Activated CD4-positive, alpha-beta memory T cell treated with anti-CD3 and anti-CD28 coated beads for 36 hours (primary cell): Measurements from ENCODE around the gene CAPN10. TPM values are rescaled to one million over a fixed set of nuclear protein-coding genes. Genes with fewer than 3 reads are reported as not detected.

ENCODE experiments used
- CTCF ChIA-PET: fragments of 350-600 bp; sonication (Branson Sonifier 250); formaldehyde crosslinking; loops from one replicate; lab custom pipeline; 2021; ENCODE audit warnings: antibody characterized with exemption, inconsistent platforms; lab: Charles Lee
- POLR2A ChIA-PET: fragments of 350-600 bp; sonication (Branson Sonifier 250); formaldehyde crosslinking; loops from one replicate; lab custom pipeline; 2021; ENCODE audit warnings: antibody characterized with exemption; lab: Charles Lee
- DNase-seq: peaks from one replicate; pipeline ENCODE4 v3.0.0-alpha.2; 2020
- H3K27ac Mint-ChIP-seq: one replicate; pipeline ENCODE4 v1.8.0; 2021; ENCODE audit warnings: mixed read lengths
- H3K27me3 Mint-ChIP-seq: one replicate; pipeline ENCODE4 v1.8.0; 2021; ENCODE audit warnings: mixed read lengths
- H3K36me3 Mint-ChIP-seq: one replicate; pipeline ENCODE4 v1.8.0; 2021; ENCODE audit warnings: mixed read lengths
- H3K4me1 Mint-ChIP-seq: one replicate; pipeline ENCODE4 v1.8.0; 2021; ENCODE audit warnings: low read depth, mixed read lengths
- H3K4me3 Mint-ChIP-seq: one replicate; pipeline ENCODE4 v1.8.0; 2021; ENCODE audit warnings: mild to moderate bottlenecking, mixed read lengths
- H3K9me3 Mint-ChIP-seq: one replicate; pipeline ENCODE4 v1.8.0; 2021; ENCODE audit warnings: mixed read lengths
- intact Hi-C: fragments of 100-400 bp; cut with micrococcal nuclease; formaldehyde crosslinking; loops from one replicate; pipeline ENCODE4 v1.15.1; 2023
- total RNA-seq, 2 experiments: library from RNA; stranded (reverse); gene quantifications; one replicate each; pipeline ENCODE4 v1.2.3, GENCODE V29; 2021

CAPN10 gene
- total RNA-seq, 2 experiments from 2014 or later = 32.6 to 33.9 TPM

DNA sequence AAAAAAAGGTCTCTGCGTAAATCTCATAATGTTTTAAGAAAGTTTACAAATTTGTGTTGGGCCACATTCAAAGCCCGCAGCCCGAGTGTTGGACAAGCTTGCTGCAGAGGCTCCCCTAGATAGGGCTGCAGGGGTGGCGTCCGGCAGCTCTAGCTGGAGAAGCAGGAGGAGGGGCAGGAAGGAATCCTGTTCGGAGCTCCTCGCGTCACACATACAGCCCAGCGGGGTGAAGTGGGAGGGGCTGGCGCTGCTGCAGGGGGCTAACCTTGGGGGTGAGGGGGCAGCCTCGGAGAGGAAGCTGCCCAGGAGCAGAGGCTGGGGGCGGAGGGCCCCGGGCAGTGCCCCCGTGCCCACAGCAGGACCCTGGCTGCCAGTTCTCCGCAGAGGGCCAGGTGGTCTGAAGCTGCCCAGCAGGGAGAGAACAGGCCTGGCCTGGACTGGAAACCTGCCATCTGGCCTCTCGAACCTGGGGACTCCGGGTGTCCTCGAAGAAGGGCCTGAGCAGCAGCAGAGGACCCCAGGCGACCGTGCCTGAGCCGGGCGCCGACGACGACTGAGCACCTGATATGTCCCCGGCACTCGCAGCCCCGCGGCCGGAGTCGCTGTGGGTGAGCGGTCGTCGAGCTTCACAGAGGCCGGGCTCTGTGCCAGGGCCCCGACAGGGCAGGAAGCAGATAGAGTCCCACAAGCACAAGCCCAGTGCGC lies 36.1 kb downstream of the CAPN10 start:
- Mint-ChIP-seq H3K4me1 (peaks cover 51% of the 10 kb centered on the region), H3K27ac (peak overlapping the region; percentile 85), H3K4me3 (no peak overlapping the region), H3K9me3 (peaks cover 3% of the 10 kb centered on the region), H3K36me3 (peaks cover 8% of the 10 kb centered on the region), H3K27me3 (no peaks in the 10 kb centered on the region)
- CTCF ChIA-PET = interaction anchor here (1.8 to 2.3 kb wide), 2 partner anchors 43 to 108 kb away, joined by 7 to 9 read pairs; no protein-coding TSS in a partner anchor
- intact Hi-C loops = no loop called here
- POLR2A ChIA-PET = interaction anchor here (1.6 to 2.4 kb wide), 2 partner anchors 56 to 61 kb away, joined by 6 to 26 read pairs; no protein-coding TSS in a partner anchor
- peak; percentile 67 for DNase-seq

DNA sequence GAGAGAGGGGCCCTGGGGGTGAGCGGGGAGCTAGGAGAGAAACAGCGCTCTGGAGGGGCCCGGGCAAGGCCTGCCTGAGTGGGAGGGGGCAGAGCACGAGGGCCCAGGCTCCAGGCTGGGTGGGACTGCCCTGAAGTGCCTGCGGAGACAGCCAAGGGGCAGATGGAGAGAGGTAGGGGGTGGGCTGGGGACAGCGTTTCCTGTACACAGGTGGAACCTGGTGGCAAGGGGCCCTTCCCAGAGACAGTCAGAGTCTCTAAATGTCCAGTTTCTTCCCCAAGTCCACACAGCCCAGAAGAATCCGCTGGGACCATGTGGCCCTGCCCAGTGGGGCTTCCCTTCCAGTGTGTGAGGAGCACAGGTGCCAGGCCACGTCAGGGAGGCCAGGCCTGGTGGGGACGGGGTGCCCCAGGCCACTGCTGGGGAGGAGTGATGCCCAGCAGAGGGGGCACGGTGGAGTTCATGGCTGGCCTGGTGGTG lies 37.0 kb downstream of the CAPN10 start:
- intact Hi-C loops = no loop called here
- no peak for DNase-seq
- POLR2A ChIA-PET = interaction anchor here (2.1 kb wide), 1 partner anchor 37 kb away, joined by 7 read pairs; the partner anchor contains the start of gene CAPN10
- Mint-ChIP-seq H3K4me1 (peaks cover 51% of the 10 kb centered on the region), H3K9me3 (no peaks in the 10 kb centered on the region), H3K36me3 (peaks cover 5% of the 10 kb centered on the region), H3K27me3 (no peaks in the 10 kb centered on the region), H3K4me3 (no peak overlapping the region), H3K27ac (no peak overlapping the region)
- CTCF ChIA-PET = no interaction called here

DNA sequence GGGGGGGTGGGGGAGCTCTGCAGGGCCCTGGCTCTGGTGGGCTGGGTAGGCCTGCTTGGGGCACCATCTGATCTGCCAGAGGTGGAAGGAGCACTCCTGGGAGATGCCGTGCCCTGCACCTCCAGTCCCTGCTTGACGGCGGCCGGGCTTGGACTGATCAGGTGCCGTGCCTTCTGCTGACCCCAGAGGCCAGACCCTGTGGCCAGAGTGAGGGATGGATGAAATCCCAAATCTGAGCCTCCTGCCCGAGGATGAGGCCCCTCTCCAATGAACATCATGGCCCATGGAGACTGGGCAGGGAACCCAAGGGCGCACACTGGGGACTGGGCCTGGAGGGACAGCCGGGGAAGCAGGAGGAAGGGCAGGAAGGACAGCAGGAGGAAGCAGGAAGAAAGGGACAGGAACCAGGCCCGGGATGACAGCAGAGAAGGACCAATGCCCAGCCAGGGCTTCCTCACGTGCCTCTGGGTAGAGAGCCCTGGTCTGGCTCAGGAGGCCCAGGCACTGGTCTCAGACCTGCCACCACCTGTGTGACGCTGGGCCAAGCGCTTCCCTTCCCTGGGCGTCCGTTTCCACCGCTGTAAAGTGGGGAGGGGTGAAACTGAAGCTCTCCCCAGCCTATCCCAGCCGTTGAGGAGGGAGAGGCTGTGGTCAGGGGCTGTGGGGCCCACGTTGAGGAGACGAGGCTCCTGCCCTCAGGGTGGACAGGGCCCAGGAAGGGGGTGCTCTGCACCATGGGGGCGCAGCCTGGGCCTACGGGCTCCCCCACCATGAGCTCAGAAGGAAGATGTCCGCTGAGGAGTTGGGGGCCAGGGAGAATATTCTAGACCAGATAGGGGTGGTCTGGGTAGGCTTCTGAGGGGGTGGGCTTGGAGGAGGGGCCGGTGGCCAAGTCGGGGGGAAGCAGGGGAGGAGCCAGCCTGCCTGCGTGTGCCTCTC lies 37.7 kb downstream of the CAPN10 start:
- Mint-ChIP-seq H3K27me3 (no peaks in the 10 kb centered on the region), H3K9me3 (no peaks in the 10 kb centered on the region), H3K4me1 (peaks cover 51% of the 10 kb centered on the region), H3K4me3 (no peak overlapping the region), H3K27ac (peak overlapping the region; percentile 64), H3K36me3 (no peaks in the 10 kb centered on the region)
- intact Hi-C loops = no loop called here
- ChIA-PET POLR2A (interaction anchor here (1.1 to 2.1 kb wide), 4 partner anchors 12 to 527 kb away, joined by 3 to 7 read pairs (median 4); partner anchors contain the start of gene CAPN10), CTCF (no interaction called here)
- DNase-seq = no peak

DNA sequence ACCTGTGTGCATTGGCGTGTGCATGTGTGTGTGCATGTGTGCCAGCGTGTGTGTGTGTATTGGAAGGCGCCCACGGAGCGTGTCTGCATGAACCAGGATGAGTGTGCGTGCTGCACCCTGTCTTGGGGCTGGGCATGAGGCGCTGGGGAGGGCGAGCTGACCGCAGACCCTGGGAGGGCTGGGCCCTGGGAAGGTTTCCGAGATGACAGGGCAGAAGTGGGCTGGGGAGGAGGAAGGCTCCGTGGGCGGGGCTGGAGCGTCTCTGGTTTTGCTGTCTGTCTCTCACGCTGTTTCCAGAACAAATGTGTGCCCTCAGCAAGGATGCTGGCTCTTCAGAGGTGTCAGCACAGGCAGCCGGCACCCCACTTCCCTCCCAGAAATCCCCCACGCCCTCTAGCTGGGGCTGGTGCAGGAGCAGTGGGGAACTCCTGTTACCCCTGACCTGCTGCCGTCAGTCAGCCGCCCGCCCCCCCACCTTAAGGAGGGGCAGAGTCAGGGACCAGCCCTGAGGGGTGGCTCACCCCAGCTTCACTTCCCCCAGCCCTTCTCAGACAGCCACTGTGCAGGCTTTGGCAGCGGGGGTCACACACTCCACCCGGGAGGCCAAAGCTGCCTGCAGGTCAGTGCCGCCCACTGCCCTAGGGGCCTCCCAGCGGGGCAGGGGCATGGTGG lies 38.6 kb downstream of the CAPN10 start, which contains the start of gene GPR35:
TSS of gene GPR35 (plus strand) at position 531 of the 672 bp plus-strand sequence. CDS start 4,473 bp downstream, outside the sequence.
- H3K36me3 Mint-ChIP-seq = no peaks in the 10 kb centered on the region
- intact Hi-C loops = loop anchor here (5.0 kb wide), 1 partner anchor 38 kb away; the partner anchor contains the start of gene CAPN10

DNA sequence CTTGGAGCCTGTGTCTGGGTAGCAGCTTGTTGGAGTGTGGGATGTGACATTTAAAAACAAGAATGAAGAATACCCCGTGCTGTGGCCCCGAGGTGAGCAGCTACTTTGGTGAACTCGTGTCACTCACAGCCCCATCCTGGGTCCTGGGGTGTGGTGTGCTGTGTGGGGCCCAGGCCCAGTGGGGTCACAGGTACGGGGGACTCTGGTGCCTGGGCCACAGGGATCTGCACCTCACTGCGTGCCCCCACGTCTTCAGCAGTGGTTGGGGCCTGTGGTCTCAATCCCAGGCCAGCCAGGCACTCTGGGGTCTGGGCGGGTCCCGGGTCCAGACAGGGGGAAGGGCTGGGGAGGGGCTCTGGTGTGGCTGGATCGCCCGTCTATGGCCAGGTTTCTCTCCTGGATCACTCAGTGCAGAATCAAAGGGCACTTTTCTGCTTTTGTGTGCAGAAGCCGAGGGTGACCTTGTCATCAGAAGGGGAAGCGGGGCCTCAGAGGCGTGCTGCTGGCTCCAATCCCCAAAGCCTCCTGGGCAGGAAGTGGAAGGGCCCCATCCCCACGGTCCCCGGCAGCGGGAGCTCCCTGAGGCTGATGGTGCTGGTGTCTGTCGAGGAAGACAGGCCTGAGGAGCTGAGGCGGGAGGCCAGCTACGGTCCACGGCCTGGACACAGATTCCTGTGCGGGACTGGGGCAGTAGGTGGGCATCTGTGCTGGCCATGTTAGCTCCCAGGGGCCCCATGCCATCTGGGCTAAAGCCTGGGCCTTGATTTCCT lies 40.2 kb downstream of the CAPN10 start:
- H3K4me1 Mint-ChIP-seq = peaks cover 37% of the 10 kb centered on the region
- no peaks in the 10 kb centered on the region for H3K27me3 Mint-ChIP-seq
- peak; percentile 66 for DNase-seq
- intact Hi-C loops = loop anchor here (5.0 kb wide), 1 partner anchor 39 kb away; the partner anchor contains the start of gene CAPN10
- POLR2A ChIA-PET = interaction anchor here (1.3 kb wide), 1 partner anchor 29 kb away, joined by 3 read pairs; no protein-coding TSS in a partner anchor
- H3K9me3 Mint-ChIP-seq = no peaks in the 10 kb centered on the region
- H3K36me3 Mint-ChIP-seq = no peaks in the 10 kb centered on the region
- CTCF ChIA-PET = no interaction called here
- H3K27ac Mint-ChIP-seq = peak overlapping the region; percentile 69
- H3K4me3 Mint-ChIP-seq = peak overlapping the region; percentile 23

More for the DNA sequence above, 38.6 kb downstream of the CAPN10 start, which contains the start of gene GPR35:
- no peaks in the 10 kb centered on the region for H3K27me3 Mint-ChIP-seq
- ChIA-PET POLR2A (interaction anchor here (1.1 to 2.1 kb wide), 4 partner anchors 12 to 526 kb away, joined by 3 to 7 read pairs (median 4); partner anchors contain the start of gene CAPN10), CTCF (no interaction called here)
- H3K4me1 Mint-ChIP-seq = peaks cover 48% of the 10 kb centered on the region
- peak within 1 kb of the TSS; percentile 58 for H3K4me3 Mint-ChIP-seq
- no peaks in the 10 kb centered on the region for H3K9me3 Mint-ChIP-seq
- peak; percentile 87 for DNase-seq
- H3K27ac Mint-ChIP-seq = peak within 1 kb of the TSS; percentile 69

DNA sequence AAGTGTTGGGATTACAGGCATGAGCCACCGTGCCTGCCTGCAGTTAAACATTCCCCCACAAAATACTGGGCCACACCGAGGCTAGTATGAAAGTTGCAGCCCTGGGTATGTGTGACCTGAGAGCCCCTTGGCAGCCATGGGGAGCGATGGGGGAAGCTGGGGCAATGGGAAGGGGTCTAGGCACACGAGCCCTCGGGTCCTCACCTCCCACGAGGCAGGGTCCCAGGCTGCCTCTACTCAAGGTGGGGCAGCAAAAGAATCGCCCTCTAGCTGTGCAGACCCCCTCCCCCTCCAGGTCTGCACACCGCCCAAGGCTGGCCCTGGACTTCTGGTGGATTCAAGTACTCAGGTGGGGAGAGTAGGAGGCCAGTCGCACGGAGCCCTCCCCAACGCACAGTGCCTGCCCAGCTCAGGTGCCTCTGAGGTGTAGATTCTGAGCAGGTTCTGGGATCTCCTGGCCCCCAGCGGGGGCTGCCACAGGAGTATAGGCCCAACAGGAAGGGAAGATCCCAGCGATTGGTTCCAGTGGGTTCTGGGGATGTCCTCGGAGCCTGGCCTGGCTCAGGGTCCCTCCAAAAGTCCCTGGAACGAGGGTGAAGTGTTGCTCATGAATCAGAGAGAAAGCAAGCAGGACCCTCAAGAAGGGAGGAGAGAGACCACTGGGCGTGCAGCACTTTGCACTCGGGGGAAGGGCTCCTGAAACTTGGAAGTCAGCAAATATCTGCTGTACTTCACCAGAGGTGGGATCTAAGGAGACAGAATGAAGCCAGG lies 41.4 kb downstream of the CAPN10 start:
- peaks cover 29% of the 10 kb centered on the region for H3K4me1 Mint-ChIP-seq
- H3K4me3 Mint-ChIP-seq = no peak overlapping the region
- H3K27ac Mint-ChIP-seq = no peak overlapping the region
- H3K9me3 Mint-ChIP-seq = peaks cover 3% of the 10 kb centered on the region
- ChIA-PET POLR2A (interaction anchor here (1.3 kb wide), 1 partner anchor 28 kb away, joined by 3 read pairs; no protein-coding TSS in a partner anchor), CTCF (interaction anchor here (1.1 kb wide), 1 partner anchor 62 kb away, joined by 3 read pairs; no protein-coding TSS in a partner anchor)
- no peak for DNase-seq
- intact Hi-C loops = loop anchor here (5.0 kb wide), 1 partner anchor 41 kb away; the partner anchor contains the start of gene CAPN10
- H3K27me3 Mint-ChIP-seq = no peaks in the 10 kb centered on the region
- no peaks in the 10 kb centered on the region for H3K36me3 Mint-ChIP-seq

DNA sequence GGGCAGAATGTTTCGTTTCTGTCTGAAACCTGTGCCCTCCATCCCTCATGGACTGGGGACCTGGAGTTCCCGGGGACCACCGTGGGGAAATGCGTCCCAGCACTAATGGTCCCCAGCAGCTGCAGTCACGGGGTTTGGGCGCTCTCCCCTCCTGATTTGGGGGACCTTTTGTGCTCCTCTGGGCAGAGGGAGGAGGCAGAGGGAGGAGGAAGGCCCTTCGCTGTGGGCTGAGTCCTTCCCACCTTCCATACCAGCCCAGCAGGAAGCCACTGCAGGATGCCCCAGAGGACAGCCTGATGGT lies 41.9 kb downstream of the CAPN10 start:
- POLR2A ChIA-PET = no interaction called here
- H3K27me3 Mint-ChIP-seq = no peaks in the 10 kb centered on the region
- H3K36me3 Mint-ChIP-seq = no peaks in the 10 kb centered on the region
- CTCF ChIA-PET = no interaction called here
- peaks cover 27% of the 10 kb centered on the region for H3K4me1 Mint-ChIP-seq
- H3K27ac Mint-ChIP-seq = no peak overlapping the region
- intact Hi-C loops = loop anchor here (5.0 kb wide), 1 partner anchor 41 kb away; the partner anchor contains the start of gene CAPN10
- DNase-seq = no peak
- H3K4me3 Mint-ChIP-seq = no peak overlapping the region
- peaks cover 8% of the 10 kb centered on the region for H3K9me3 Mint-ChIP-seq

DNA sequence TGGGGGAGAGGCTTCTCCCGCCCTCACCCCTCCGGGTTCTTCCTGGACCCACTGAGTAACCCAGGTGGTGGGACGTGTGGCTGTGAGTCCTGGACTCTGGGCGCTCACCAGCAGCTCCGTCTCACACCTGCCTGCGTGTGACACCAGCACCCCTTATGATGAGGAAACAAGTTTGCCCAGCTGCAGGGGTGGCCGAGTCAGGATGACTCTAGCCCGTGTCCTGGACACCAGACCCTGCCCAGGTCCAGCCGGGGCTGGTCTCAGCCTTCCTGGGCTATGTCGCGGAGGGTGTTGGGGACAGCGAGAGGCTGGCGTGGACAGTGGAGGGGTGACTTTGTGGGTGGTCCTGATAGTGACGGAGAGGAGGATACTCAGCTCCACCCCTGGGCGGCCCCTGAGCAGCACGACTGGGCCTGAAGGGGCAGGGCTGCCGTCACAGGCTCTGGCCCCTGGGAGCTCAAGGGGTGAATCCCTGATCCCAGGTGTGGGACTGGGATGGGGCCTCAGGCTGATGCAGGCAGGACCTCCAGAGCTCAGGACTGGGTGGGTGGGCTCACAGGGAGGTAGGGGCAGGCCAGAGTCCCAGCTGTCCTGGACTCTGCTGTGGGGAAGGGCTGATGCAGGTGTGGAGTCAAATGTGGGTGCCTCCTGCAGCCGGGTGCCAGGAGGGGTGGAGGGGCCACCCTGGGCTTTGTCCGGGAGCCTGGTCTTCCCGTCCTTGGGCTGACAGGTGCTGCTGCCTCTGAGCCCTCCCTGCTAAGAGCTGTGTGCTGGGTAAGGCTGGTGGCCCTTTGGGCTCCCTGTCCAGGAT lies 42.5 kb downstream of the CAPN10 start:
- intact Hi-C loops = loop anchor here (5.0 kb wide), 1 partner anchor 42 kb away; the partner anchor contains the start of gene CAPN10
- Mint-ChIP-seq H3K27ac (no peak overlapping the region), H3K4me3 (no peak overlapping the region), H3K4me1 (peaks cover 27% of the 10 kb centered on the region), H3K36me3 (no peaks in the 10 kb centered on the region), H3K9me3 (peaks cover 14% of the 10 kb centered on the region), H3K27me3 (no peaks in the 10 kb centered on the region)
- ChIA-PET CTCF (no interaction called here), POLR2A (no interaction called here)
- DNase-seq = no peak

DNA sequence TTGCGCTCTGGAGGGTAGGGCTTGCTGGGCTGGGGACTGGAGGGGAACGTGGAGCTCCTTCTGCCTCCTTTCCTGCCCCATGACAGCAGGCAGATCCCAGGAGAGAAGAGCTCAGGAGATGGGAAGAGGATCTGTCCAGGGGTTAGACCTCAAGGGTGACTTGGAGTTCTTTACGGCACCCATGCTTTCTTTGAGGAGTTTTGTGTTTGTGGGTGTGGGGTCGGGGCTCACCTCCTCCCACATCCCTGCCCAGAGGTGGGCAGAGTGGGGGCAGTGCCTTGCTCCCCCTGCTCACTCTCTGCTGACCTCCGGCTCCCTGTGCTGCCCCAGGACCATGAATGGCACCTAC lies 43.1 kb downstream of the CAPN10 start:
- peaks cover 17% of the 10 kb centered on the region for H3K9me3 Mint-ChIP-seq
- H3K4me1 Mint-ChIP-seq = peaks cover 22% of the 10 kb centered on the region

More for the DNA sequence above, 43.1 kb downstream of the CAPN10 start:
- intact Hi-C loops = loop anchor here (5.0 kb wide), 1 partner anchor 42 kb away; the partner anchor contains the start of gene CAPN10
- no peak for DNase-seq
- CTCF ChIA-PET = no interaction called here
- H3K4me3 Mint-ChIP-seq = no peak overlapping the region
- POLR2A ChIA-PET = no interaction called here
- no peaks in the 10 kb centered on the region for H3K27me3 Mint-ChIP-seq
- no peaks in the 10 kb centered on the region for H3K36me3 Mint-ChIP-seq
- H3K27ac Mint-ChIP-seq = no peak overlapping the region
